GM18511 (cell line): Measurements from ENCODE around the gene PCDHA12.
"Not testable (repeated sequence)": the region's sequence is repeated elsewhere in the genome, so short reads cannot be mapped to it uniquely, and the experiment has no call there.

ENCODE experiments used
- ATAC-seq: cut with Tn5 transposase; IDR thresholded peaks from one replicate; pipeline ENCODE4 v1.9.1; 2021; ENCODE audit warnings: mild to moderate bottlenecking, moderate library complexity; ENCODE audit not compliant: unreplicated experiment

The PCDHA12 gene

DNA sequence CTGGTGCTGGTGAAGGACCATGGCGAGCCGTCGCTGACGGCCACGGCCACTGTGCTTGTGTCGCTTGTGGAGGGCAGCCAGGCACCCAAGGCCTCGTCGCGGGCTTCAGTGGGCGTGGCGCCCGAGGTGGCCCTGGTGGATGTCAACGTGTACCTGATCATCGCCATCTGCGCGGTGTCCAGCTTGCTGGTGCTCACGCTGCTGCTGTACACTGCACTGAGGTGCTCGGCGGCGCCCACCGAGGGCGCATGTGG lies 17.2 kb upstream of the PCDHA12 start:
- no peak for ATAC-seq

GRCh38 chr5:140862441-140863295 lies 12.4 kb upstream of the PCDHA12 start:
- no peak for ATAC-seq

DNA sequence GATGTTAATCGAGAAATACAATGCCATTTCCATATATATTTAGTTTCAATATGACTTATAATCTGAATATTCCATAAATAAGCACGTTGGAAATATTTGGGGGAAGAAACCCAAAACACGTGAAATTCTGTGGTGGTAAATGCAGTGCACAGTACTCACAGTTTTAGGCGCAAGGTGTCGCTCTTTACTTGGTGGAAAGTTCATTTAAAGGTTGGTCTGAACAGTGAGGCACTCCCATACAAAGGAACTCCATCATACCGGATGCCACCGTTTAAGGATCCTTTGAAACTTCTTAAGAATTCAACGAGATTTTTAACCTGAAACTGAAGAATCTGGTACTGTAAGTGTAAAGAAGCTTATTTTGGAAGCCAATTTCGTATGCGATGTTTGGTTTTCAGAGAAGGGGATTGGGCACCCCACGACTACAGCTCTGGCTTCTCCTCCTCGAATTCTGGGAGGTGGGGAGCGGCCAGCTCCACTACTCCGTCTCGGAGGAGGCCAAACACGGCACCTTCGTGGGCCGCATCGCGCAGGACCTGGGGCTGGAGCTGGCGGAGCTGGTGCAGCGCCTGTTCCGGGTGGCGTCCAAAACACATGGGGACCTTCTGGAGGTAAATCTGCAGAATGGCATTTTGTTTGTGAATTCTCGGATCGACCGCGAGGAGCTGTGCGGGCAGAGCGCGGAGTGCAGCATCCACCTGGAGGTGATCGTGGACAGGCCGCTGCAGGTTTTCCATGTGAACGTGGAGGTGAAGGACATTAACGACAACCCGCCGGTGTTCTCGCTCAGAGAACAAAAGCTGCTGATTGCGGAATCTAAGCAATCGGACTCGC lies 6.2 kb upstream of the PCDHA12 start, which contains the start of gene PCDHA11:
PCDHA11 (plus strand) TSS at position 237 of the 834 bp plus-strand sequence; CDS start at position 384, 147 bp downstream.
- ATAC-seq = no peak

GRCh38 chr5:140869555-140869886 lies 5.6 kb upstream of the PCDHA12 start:
- no peak for ATAC-seq

DNA sequence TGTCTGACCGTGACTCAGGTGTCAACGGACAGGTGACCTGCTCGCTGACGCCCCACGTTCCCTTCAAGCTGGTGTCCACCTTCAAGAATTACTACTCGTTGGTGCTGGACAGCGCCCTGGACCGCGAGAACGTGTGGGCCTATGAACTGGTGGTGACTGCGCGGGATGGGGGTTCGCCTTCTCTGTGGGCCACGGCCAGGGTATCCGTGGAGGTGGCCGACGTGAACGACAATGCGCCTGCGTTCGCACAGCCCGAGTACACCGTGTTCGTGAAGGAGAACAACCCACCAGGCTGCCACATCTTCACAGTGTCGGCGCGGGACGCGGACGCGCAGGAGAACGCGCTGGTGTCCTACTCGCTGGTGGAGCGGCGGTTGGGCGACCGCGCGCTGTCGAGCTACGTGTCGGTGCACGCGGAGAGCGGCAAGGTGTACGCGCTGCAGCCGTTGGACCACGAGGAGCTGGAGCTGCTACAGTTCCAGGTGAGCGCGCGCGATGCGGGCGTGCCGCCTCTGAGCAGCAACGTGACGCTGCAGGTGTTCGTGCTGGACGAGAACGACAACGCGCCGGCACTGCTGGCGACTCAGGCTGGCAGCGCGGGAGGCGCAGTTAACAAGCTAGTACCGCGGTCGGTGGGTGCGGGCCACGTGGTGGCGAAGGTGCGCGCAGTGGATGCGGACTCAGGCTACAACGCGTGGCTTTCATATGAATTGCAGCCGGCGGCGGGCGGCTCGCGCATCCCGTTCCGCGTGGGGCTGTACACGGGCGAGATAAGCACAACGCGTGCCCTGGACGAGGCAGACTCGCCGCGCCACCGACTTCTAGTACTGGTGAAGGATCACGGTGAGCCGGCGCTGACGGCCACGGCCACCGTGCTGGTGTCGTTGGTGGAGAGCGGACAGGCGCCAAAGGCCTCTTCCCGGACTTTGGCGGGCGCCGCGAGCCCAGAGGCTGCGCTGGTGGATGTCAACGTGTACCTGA lies 4.6 kb upstream of the PCDHA12 start:
- no peak for ATAC-seq

- ATAC-seq = not testable (repeated sequence)
Observed at GRCh38 chr5:140876541-140877261, 1.6 kb downstream of the PCDHA12 start.

DNA sequence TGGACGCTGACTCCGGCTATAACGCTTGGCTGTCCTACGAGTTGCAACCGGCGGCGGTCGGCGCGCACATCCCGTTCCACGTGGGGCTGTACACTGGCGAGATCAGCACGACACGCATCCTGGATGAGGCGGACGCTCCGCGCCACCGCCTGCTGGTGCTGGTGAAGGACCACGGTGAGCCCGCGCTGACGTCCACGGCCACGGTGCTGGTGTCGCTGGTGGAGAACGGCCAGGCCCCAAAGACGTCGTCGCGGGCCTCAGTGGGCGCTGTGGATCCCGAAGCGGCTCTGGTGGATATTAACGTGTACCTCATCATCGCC lies 2.1 kb downstream of the PCDHA12 start:
- ATAC-seq = no peak

DNA sequence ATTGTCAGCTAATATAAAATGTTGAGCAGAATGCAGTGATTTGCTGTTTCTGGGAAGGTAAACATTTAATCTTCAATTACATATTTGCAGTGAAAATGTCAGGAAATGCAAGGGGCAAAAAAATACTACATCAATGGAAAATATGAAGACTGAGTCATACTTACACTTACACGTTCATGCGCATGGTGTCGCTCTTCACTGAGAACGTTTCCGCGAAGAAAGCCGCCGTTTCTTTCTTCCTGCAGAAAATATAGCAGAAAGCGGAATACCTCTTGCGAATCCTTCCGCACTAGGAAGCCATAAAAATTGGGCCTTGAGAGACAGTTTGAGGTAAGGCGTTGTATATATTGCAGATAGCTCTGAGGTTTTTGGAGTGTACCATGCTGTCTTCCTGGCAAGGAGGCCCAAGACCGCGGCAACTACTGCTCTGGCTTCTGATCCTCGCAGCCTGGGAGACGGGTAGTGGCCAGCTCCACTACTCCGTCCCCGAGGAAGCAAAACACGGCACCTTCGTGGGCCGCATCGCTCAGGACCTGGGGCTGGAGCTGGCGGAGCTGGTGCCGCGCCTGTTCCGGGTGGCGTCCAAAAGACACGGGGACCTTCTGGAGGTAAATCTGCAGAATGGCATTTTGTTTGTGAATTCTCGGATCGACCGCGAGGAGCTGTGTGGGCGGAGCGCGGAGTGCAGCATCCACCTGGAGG lies 6.9 kb downstream of the PCDHA12 start, which contains the start of gene PCDHA13:
PCDHA13 (plus strand) TSS at position 236 of the 702 bp plus-strand sequence; CDS start at position 381, 145 bp downstream.
- ATAC-seq = no peak

GRCh38 chr5:140882591-140882899 lies 7.4 kb downstream of the PCDHA12 start:
- ATAC-seq = no peak

GRCh38 chr5:140883373-140883772 lies 8.3 kb downstream of the PCDHA12 start:
- ATAC-seq = no peak

GRCh38 chr5:140883927-140884697 lies 9.0 kb downstream of the PCDHA12 start:
- no peak for ATAC-seq

DNA sequence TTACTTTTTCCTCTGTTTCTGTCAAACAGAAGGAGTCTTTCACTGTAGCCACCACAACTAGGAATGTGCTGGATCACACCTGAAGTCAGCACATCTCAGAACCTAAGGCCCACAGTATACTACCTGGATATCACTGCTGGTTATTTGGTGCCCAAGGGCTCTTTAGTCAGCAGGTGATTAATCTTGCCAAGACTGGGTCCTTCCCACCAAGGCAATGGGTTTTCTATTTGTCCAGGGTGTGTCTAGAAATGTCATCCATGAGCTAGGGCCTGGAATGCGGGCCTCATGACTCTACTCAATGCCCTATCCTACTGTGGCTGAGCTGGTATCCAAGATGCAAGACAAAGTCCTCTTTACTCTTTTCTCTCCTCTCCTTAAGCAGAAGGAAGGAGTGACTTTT lies 41.2 kb downstream of the PCDHA12 start:
- ATAC-seq = no peak

- ATAC-seq = no peak
Observed at GRCh38 chr5:140923601-140924000, 48.5 kb downstream of the PCDHA12 start.

DNA sequence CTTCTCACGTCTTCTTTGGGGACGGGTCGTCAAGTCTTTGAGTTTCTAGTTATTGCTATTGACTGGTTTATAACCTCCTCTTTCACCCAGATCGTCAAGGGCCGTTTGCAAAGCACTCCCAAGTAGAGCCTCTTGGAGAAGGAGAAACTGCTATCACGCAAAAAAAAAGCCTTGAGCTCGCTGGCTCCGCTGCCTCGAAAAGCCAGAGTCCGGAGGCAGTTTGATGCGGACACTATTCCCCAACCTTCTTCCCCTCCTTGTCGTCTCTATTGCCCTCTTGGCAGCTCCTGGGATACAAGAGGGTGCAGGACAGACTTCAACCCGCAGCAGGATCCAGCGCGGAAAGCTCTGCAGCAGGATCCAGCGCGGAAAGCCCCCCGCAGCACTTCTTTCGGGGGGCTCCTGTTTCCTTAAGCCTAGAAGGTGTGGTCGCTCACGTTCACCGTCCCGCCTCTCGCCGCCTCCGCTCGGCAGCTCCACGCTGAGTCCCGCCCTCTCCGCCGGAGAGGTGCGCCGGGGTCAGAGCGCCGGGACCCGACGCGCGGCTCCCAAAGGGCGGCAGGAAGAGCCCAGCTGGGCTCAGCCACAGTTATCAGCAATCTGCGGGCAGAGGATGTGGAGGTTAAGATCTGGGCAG lies 50.8 kb downstream of the PCDHA12 start, which contains the start of gene PCDHAC1:
PCDHAC1 (plus strand) TSS at position 494 of the 637 bp plus-strand sequence. CDS start 594 bp downstream, outside the sequence.
- ATAC-seq = no peak

DNA sequence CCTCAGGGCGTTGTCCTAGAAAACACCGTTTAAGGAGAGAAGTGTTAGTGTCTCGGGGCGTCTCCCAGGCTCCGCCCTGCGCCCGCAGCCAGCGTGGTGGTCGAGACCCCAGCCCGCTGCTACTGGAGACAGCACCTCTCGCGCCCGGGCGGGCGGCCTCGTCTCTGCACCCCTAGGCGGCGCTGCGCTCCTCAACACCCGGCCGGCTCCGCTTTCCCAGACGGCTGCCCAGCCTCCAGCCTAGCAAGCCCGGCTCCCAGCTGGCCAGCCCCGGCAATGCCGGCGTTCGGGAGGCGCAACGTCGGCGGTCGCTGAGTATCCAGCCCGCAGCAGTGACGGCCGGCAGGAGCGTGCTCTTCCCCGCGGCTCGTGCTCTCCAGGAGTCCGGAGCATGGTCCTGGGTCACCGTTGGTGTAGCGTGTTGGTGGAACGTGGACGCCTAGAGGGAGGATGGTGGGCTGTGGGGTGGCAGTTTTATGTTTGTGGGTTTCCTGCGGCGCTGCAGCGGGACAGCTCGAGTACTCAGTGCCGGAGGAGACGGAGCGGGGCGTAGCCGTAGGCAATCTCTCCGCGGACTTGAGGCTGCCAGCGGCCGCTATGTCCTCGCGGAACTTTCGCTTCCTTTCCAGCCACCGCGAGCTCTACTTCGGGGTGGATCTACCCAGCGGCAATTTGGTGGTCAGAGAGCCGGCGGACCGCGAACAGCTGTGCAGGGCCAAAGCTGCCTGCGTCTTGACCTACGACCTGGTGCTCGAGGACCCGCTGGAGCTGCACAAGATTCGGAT lies 51.5 kb downstream of the PCDHA12 start:
- ATAC-seq = no peak

- ATAC-seq = no peak
Observed at GRCh38 chr5:140927228-140927573, 52.1 kb downstream of the PCDHA12 start.
